NCI-H774 (cell line): Measurements from ENCODE around the gene HMGCS1.
"Not testable (repeated sequence)": the region's sequence is repeated elsewhere in the genome, so short reads cannot be mapped to it uniquely, and the experiment has no call there.

Experiments used
- DNase-seq: peaks from one replicate; lab custom pipeline; 2025; lab: John Stamatoyannopoulos, UW

HMGCS1 gene

DNA sequence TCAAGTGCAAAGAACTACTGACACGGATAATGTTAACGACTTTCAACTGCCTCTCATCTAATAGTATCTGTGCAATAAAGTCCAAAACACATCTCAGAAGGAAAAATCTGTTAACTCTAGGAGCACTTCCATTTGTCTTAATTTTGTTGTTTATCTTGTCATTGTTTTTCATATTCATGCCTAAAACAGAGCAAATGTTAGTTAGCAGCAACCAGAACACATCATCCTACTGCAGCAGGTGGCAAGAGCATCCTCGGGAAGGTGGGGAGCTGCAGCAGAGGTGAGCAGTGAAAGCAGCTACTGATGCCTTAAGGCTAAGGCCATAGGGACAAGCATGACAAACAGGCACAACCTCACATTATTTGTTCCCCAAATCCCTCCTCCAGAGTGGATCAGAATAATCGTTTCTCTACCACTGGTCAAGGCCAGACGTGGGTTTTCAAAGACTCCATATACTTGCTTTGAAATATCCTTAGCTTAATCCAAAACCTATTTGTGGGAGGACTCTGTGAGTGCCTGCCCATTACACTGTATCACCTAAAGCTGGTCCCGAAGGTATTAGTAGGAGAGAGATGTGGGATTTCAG lies 1.0 kb downstream of the HMGCS1 start:
- DNase-seq, result no peak

DNA sequence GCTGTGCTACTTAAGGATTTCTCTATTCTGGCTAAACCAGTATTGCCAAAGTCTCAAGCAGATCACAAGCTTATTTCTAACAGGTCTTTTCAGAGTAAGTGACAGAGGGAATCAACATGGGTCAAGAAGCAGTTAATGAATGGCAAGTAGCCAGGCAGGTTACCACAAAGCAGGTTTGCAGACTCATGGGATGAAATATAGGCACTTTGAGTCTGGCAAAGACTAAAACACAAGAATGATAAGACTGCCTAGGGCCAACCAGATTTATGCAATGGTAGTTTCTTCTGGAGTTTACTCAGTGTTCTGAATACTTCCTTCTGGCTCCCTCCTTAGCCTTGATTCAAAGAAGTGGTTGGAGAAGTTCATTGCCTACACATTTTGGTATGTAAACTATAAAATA lies 3.6 kb downstream of the HMGCS1 start:
- DNase-seq, result no peak

GRCh38 chr5:43309122-43309521 lies 4.1 kb downstream of the HMGCS1 start:
- DNase-seq, result no peak

GRCh38 chr5:43306954-43307353 lies 6.3 kb downstream of the HMGCS1 start:
- DNase-seq, result not testable (repeated sequence)

DNA sequence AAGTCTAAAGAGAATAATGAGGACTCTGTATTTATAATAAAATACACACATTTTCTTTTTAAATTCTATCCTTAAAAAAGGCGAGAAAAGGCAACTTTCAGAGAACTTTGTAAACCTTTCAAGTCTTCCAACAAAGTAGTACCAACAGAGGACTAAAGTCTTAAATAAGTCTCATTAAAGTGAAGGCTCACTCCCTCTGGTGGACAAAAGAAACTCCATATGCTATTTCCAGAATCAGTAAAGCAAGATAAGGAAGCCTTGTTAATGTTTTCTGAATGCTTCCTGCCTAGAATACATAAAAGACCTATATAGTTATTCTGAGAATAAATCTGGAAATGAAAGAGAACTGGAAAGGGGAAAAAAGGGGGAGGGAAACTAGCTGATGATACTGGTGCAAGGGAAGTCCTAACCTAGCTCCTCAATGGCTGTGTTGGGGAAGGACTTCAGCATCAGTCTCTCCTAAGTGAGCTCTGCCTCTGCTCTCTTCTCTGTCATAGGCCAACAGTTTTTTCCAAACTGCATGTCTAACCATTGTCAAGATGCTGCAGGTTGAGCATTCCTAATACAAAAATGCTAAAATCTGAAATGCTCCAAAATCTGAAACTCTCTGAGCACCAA lies 7.2 kb downstream of the HMGCS1 start:
- peak; percentile 15 for DNase-seq

DNA sequence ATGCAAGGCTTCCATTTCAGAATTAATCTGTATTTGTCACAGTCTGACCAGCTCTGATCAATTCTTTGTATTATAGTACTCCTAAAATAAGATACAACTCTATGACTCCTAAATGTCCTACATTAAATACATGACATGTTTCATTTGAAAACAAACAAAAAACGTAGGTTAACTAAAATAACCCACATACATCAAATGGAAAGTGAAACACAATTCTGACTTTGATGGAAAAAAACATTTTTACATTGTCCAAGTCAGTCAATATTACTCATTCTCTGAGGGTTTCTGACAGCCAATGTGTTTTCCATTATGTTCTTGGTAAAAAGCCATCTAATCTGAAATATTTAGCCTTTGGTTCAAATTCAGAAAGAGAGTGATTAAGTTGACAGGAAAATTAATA lies 8.7 kb downstream of the HMGCS1 start:
- no peak for DNase-seq

DNA sequence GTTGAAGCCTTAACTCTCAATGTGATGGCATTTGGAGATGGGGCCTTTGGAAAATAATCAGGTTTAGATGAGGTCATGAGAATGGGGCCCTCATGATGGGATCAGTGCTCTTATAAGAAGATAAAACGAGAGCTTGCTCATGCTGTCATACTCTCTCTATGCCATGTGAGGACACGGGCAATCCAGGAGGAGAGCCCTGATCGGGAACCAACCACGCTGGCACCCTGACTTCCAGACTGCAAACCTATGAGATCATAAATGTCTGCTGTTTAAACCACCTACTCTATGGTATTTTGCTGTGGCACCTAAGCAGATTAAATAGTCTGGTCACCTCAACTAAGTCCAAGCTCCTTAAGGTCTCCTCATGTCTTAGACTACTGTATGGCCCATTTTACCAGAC lies 10.0 kb downstream of the HMGCS1 start:
- no peak for DNase-seq

GRCh38 chr5:43302481-43302880 lies 10.7 kb downstream of the HMGCS1 start:
- DNase-seq, result no peak

DNA sequence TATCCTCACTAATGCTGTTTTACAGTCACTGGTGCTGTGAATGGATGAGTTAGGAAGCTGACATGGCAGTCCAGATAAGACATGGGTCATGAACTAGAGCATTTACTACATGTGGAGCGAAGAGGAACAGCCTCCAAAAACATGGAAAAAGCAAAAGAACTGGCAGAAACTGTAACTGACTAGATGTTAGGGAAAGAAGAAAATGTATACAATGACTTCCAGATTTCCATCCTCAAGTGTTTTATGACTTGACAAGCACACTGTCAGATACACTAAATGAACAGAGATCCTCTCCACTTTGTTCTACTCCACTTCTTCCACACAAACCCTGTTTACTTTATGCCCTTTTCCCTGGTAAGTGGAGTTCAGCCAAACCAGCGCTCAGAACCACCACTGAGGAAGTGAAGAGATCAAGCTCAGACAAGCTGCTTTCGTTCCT lies 11.5 kb downstream of the HMGCS1 start:
- no peak for DNase-seq

DNA sequence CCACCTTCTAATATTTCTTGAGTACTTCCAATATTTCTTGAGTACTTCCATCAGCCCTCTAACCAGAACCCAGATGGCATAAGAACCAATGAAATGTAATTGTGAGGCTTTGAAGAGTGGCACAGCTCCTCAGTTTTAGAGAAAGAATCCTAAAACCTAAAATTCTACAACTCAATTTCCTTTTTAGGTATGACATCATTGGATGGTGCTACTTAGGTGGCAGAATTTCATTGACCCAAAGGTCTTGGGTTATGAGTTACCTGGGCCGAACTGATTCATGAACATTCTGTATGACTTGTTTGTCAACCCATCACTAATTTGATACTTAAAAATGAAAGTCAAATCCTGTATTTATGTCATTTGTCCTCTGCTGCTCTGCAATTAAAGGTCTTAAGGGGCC lies 13.1 kb downstream of the HMGCS1 start:
- no peak for DNase-seq

DNA sequence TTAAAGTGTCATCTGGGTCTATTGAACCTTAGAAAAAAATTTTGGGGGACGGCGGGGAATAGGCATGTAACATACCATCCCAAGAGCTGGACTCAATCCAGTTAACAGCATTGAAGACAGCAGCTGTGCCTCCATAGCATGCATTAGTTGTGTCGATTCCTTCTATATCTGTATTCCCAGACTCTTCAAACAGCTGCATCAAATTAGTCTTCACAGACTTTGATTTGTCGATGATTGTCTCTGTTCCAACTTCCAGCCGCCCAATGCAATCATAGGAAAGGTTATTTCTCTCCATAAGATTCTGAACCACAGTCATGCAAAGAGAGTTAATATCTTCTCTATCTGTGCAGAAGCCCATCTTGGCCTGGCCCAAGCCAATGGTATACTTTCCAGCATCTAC lies 14.8 kb downstream of the HMGCS1 start:
- DNase-seq, result no peak

- no peak for DNase-seq
Observed at GRCh38 chr5:43296835-43297234, 16.4 kb downstream of the HMGCS1 start.

DNA sequence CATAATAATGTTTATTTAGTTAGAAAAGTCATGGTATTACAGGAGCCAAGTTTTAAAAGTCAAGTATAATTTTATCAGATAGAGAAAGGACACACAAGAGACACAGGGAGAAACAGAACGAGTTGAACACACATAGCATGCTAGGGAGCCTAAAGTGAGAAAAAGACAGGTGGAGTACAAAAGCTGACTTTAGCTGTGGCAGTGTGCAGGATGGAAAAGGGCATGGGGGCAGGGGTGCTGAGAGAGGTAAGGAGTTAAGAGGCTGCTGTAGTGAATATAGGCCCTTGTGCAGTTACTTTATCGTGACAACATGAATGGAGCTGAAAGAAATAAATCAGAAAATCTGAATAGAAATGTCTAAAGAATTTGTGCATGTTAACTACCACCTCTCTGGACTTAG lies 18.0 kb downstream of the HMGCS1 start:
- no peak for DNase-seq

GRCh38 chr5:43294226-43294625 lies 19.0 kb downstream of the HMGCS1 start:
- no peak for DNase-seq

DNA sequence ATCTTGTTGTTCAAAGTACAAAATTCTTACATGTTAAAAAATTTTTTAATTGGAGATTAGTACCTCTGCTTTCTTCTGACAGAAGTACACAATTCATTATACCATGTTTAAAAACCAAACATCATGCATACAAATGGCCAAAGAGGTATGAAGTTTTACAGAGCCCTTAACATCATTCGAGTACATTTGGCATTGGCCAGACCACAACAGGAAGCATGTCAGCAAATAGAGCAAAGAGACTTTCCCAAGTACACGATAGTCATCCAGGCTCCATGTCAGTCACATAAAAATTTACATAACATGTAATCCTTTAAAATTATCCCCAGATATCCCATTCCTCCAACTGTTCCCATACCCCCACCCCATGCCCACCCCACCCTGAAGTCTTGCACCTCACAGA lies 22.5 kb downstream of the HMGCS1 start:
- DNase-seq, result no peak

GRCh38 chr5:43288269-43288831 lies 24.9 kb downstream of the HMGCS1 start:
- DNase-seq, result no peak

DNA sequence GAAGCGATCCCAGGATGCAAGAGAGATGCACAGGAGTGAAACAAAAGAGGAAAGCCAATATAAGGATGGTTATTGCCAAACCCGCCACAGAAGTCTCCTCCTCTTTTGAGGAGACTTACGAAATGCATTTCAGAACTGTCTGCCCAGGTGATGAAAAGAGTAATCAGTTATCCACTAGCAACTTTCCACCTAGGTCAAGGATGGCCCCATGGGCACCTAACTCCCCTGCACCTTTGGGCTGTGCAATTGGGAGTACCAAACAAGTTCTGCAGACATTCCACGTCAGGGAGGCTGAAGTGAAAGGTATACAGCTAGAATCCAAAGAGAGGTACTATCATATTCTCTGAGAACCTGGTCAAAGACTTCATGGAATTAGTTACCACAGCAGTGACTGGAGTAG lies 25.7 kb downstream of the HMGCS1 start:
- no peak for DNase-seq

- no peak for DNase-seq
Observed at GRCh38 chr5:43286623-43287022, 26.6 kb downstream of the HMGCS1 start.

DNA sequence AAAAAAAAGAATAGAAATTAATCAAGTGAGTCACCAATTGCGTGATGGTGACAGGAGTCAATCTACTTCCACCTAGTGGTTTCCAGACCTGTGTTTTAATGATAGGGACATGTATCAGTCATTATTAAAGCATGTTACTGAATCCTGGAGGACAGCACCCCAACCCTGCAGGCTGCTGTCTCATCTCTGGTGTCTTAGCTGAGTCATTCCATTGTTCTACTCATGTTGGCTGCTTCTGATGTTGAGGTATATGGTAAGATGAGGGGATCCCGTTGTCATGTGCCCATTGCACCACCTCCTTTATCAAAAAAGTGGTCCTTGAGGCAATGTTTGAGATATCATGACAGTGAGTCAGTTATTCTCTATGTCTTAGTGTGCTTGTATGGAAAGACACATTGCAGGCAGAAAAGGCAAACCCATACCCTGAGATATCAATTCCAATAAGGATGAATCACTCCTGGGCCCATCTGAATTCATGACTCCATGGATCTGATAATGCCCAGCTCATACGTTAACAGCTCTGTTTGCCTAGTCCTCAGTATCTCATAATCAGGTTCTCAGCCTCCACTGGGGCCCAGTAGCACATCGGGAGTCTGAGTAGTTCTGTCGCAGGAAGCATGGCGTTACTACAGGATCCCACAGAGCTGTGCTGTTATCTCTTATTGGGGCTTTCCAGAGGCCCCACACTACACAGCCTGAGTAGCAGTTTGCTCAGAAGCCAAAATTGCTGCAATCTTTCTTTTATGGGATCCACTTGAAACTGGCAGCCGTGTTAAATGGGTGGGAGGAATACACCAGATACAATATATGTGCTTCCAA lies 31.2 kb downstream of the HMGCS1 start:
- DNase-seq, result no peak

GRCh38 chr5:43279548-43280274 lies 33.5 kb downstream of the HMGCS1 start:
- no peak for DNase-seq

DNA sequence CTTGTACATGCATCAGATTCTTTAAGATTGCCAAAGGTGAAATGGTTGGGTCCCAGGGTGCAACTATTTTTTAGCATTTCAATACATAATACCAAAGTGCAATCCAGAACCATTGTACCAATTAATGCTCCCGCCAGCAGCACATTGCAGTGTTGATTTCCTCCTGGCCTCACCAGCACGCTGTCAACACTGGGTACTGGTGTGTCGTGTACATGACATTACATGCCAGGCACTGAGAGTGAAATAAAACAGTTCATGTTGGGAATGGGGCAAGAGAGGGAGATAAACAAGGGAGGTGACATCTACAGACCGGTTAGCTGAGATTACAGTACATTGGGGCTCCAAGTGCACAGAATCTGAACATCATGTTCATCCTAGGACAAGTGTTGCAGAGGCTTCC lies 37.8 kb downstream of the HMGCS1 start:
- DNase-seq, result no peak

GRCh38 chr5:43274435-43275114 lies 38.6 kb downstream of the HMGCS1 start:
- peak; percentile 39 for DNase-seq
